ENCODE results near the gene NTRK2.
A peak's percentile ranks its signal among the peaks of the same experiment; 100 is the strongest.

The NTRK2 gene

GRCh38 chr9:84681516-84682285 is 12.2 kb downstream of the NTRK2 start:
- Histone ChIP-seq H3K27ac (ENCODE audit: low read length) (no peak overlapping the region), H3K36me3 (ENCODE audit: control insufficient read depth, insufficient read depth, low read length) (no peaks in the 10 kb centered on the region), H3K27me3 (ENCODE audit: control insufficient read depth, insufficient read depth, low read length) (no peaks in the 10 kb centered on the region)

GRCh38 chr9:84686068-84686467 is 16.5 kb downstream of the NTRK2 start:
- no CpG with 5 or more reads among the region's 1 CpG for WGBS (ENCODE audit: insufficient coverage, insufficient read length)

More at GRCh38 chr9:84681516-84682285, 12.2 kb downstream of the NTRK2 start:
- H3K4me1 ChIP-seq (ENCODE audit: control insufficient read depth, insufficient read depth, low read length): no peaks in the 10 kb centered on the region
- no peak overlapping the region for H3K4me3 ChIP-seq (ENCODE audit: low read length)
- no CpG with 5 or more reads among the region's 6 CpGs for WGBS (ENCODE audit: insufficient coverage, insufficient read length)
- no peak for DNase-seq (ENCODE audit: low read depth, low spot score)
- no peaks in the 10 kb centered on the region for H3K9me3 ChIP-seq (ENCODE audit: control insufficient read depth, insufficient read depth, low read length)

GRCh38 chr9:84688956-84689355 is 19.4 kb downstream of the NTRK2 start:
- no peaks in the 10 kb centered on the region for H3K9me3 ChIP-seq (ENCODE audit: control insufficient read depth, insufficient read depth, low read length)
- no peak overlapping the region for H3K4me3 ChIP-seq (ENCODE audit: low read length)
- DNase-seq (ENCODE audit: low read depth, low spot score): no peak
- H3K27me3 ChIP-seq (ENCODE audit: control insufficient read depth, insufficient read depth, low read length): no peaks in the 10 kb centered on the region
- H3K36me3 ChIP-seq (ENCODE audit: control insufficient read depth, insufficient read depth, low read length): no peaks in the 10 kb centered on the region
- WGBS (ENCODE audit: insufficient coverage, insufficient read length): no CpG with 5 or more reads among the region's 4 CpGs
- H3K27ac ChIP-seq (ENCODE audit: low read length): no peak overlapping the region
- no peaks in the 10 kb centered on the region for H3K4me1 ChIP-seq (ENCODE audit: control insufficient read depth, insufficient read depth, low read length)

More at GRCh38 chr9:84686068-84686467, 16.5 kb downstream of the NTRK2 start:
- Histone ChIP-seq H3K4me3 (ENCODE audit: low read length) (no peak overlapping the region), H3K27me3 (ENCODE audit: control insufficient read depth, insufficient read depth, low read length) (no peaks in the 10 kb centered on the region), H3K4me1 (ENCODE audit: control insufficient read depth, insufficient read depth, low read length) (no peaks in the 10 kb centered on the region), H3K36me3 (ENCODE audit: control insufficient read depth, insufficient read depth, low read length) (no peaks in the 10 kb centered on the region), H3K9me3 (ENCODE audit: control insufficient read depth, insufficient read depth, low read length) (no peaks in the 10 kb centered on the region), H3K27ac (ENCODE audit: low read length) (no peak overlapping the region)
- no peak for DNase-seq (ENCODE audit: low read depth, low spot score)

- Histone ChIP-seq H3K27ac (ENCODE audit: low read length) (no peak overlapping the region), H3K4me3 (ENCODE audit: low read length) (no peak overlapping the region), H3K36me3 (ENCODE audit: control insufficient read depth, insufficient read depth, low read length) (no peaks in the 10 kb centered on the region), H3K9me3 (ENCODE audit: control insufficient read depth, insufficient read depth, low read length) (no peaks in the 10 kb centered on the region), H3K4me1 (ENCODE audit: control insufficient read depth, insufficient read depth, low read length) (no peaks in the 10 kb centered on the region; the same call in 1 of the 2 replicates), H3K27me3 (ENCODE audit: control insufficient read depth, insufficient read depth, low read length) (no peaks in the 10 kb centered on the region)
- DNase-seq (ENCODE audit: low read depth, low spot score): no peak
- no CpG with 5 or more reads among the region's 5 CpGs for WGBS (ENCODE audit: insufficient coverage, insufficient read length)
These were observed 22.1 kb downstream of the NTRK2 start for GRCh38 chr9:84691634-84692033.

- no peaks in the 10 kb centered on the region for H3K36me3 ChIP-seq (ENCODE audit: control insufficient read depth, insufficient read depth, low read length)
- no peak overlapping the region for H3K4me3 ChIP-seq (ENCODE audit: low read length)
- WGBS (ENCODE audit: insufficient coverage, insufficient read length): no CpG with 5 or more reads among the region's 3 CpGs
- H3K4me1 ChIP-seq (ENCODE audit: control insufficient read depth, insufficient read depth, low read length): no peaks in the 10 kb centered on the region; the same call in 1 of the 2 replicates
- no peak for DNase-seq (ENCODE audit: low read depth, low spot score)
- no peaks in the 10 kb centered on the region for H3K9me3 ChIP-seq (ENCODE audit: control insufficient read depth, insufficient read depth, low read length)
- H3K27me3 ChIP-seq (ENCODE audit: control insufficient read depth, insufficient read depth, low read length): no peaks in the 10 kb centered on the region
- no peak overlapping the region for H3K27ac ChIP-seq (ENCODE audit: low read length)
These were observed 24.7 kb downstream of the NTRK2 start for GRCh38 chr9:84694248-84694647.

- Histone ChIP-seq H3K36me3 (ENCODE audit: control insufficient read depth, insufficient read depth, low read length) (no peaks in the 10 kb centered on the region), H3K9me3 (ENCODE audit: control insufficient read depth, insufficient read depth, low read length) (no peaks in the 10 kb centered on the region), H3K27ac (ENCODE audit: low read length) (no peak overlapping the region), H3K4me1 (ENCODE audit: control insufficient read depth, insufficient read depth, low read length) (peaks cover 2% of the 10 kb centered on the region; the same call in 1 of the 2 replicates), H3K4me3 (ENCODE audit: low read length) (no peak overlapping the region), H3K27me3 (ENCODE audit: control insufficient read depth, insufficient read depth, low read length) (no peaks in the 10 kb centered on the region)
- WGBS (ENCODE audit: insufficient coverage, insufficient read length): no CpG with 5 or more reads among the region's 8 CpGs
- no peak for DNase-seq (ENCODE audit: low read depth, low spot score)
These were observed 27.5 kb downstream of the NTRK2 start for GRCh38 chr9:84697042-84697441.

GRCh38 chr9:84697509-84698114 is 28.1 kb downstream of the NTRK2 start:
- peak; percentile 76 for DNase-seq (ENCODE audit: low read depth, low spot score)
- WGBS (ENCODE audit: insufficient coverage, insufficient read length): no CpG with 5 or more reads among the region's 4 CpGs
- no peaks in the 10 kb centered on the region for H3K27me3 ChIP-seq (ENCODE audit: control insufficient read depth, insufficient read depth, low read length)
- no peaks in the 10 kb centered on the region for H3K36me3 ChIP-seq (ENCODE audit: control insufficient read depth, insufficient read depth, low read length)
- peaks cover 2% of the 10 kb centered on the region; the same call in 1 of the 2 replicates for H3K4me1 ChIP-seq (ENCODE audit: control insufficient read depth, insufficient read depth, low read length)
- no peaks in the 10 kb centered on the region for H3K9me3 ChIP-seq (ENCODE audit: control insufficient read depth, insufficient read depth, low read length)
- no peak overlapping the region for H3K4me3 ChIP-seq (ENCODE audit: low read length)
- no peak overlapping the region for H3K27ac ChIP-seq (ENCODE audit: low read length)

- Histone ChIP-seq H3K9me3 (ENCODE audit: control insufficient read depth, insufficient read depth, low read length) (no peaks in the 10 kb centered on the region), H3K4me1 (ENCODE audit: control insufficient read depth, insufficient read depth, low read length) (peaks cover 2% of the 10 kb centered on the region; the same call in 1 of the 2 replicates), H3K36me3 (ENCODE audit: control insufficient read depth, insufficient read depth, low read length) (no peaks in the 10 kb centered on the region), H3K27ac (ENCODE audit: low read length) (no peak overlapping the region), H3K27me3 (ENCODE audit: control insufficient read depth, insufficient read depth, low read length) (no peaks in the 10 kb centered on the region), H3K4me3 (ENCODE audit: low read length) (no peak overlapping the region)
- WGBS (ENCODE audit: insufficient coverage, insufficient read length): no CpG with 5 or more reads among the region's 2 CpGs
- DNase-seq (ENCODE audit: low read depth, low spot score): no peak
These were observed 28.8 kb downstream of the NTRK2 start for GRCh38 chr9:84698323-84698722.

GRCh38 chr9:84699984-84700383 is 30.5 kb downstream of the NTRK2 start:
- Histone ChIP-seq H3K27me3 (ENCODE audit: control insufficient read depth, insufficient read depth, low read length) (no peaks in the 10 kb centered on the region), H3K9me3 (ENCODE audit: control insufficient read depth, insufficient read depth, low read length) (no peaks in the 10 kb centered on the region), H3K27ac (ENCODE audit: low read length) (no peak overlapping the region), H3K4me3 (ENCODE audit: low read length) (no peak overlapping the region), H3K36me3 (ENCODE audit: control insufficient read depth, insufficient read depth, low read length) (no peaks in the 10 kb centered on the region), H3K4me1 (ENCODE audit: control insufficient read depth, insufficient read depth, low read length) (peaks cover 2% of the 10 kb centered on the region; the same call in 1 of the 2 replicates)
- no peak for DNase-seq (ENCODE audit: low read depth, low spot score)
- WGBS (ENCODE audit: insufficient coverage, insufficient read length): no CpG with 5 or more reads among the region's 1 CpG

GRCh38 chr9:84701801-84702200 is 32.3 kb downstream of the NTRK2 start:
- H3K27ac ChIP-seq (ENCODE audit: low read length): no peak overlapping the region
- no peak overlapping the region for H3K4me3 ChIP-seq (ENCODE audit: low read length)
- no peak for DNase-seq (ENCODE audit: low read depth, low spot score)
- H3K36me3 ChIP-seq (ENCODE audit: control insufficient read depth, insufficient read depth, low read length): no peaks in the 10 kb centered on the region
- no peaks in the 10 kb centered on the region for H3K9me3 ChIP-seq (ENCODE audit: control insufficient read depth, insufficient read depth, low read length)
- H3K27me3 ChIP-seq (ENCODE audit: control insufficient read depth, insufficient read depth, low read length): no peaks in the 10 kb centered on the region
- WGBS (ENCODE audit: insufficient coverage, insufficient read length): no CpG with 5 or more reads among the region's 6 CpGs
- peaks cover 2% of the 10 kb centered on the region; the same call in 1 of the 2 replicates for H3K4me1 ChIP-seq (ENCODE audit: control insufficient read depth, insufficient read depth, low read length)

Data from iPS DF 6.9 (cell line).